Measurements from ENCODE around the gene RFX4. TPM values are rescaled to one million over a fixed set of nuclear protein-coding genes. Genes with fewer than 3 reads are reported as not detected.

RFX4 gene
- total RNA-seq, 4 donors from 2014 or later = not detected

DNA sequence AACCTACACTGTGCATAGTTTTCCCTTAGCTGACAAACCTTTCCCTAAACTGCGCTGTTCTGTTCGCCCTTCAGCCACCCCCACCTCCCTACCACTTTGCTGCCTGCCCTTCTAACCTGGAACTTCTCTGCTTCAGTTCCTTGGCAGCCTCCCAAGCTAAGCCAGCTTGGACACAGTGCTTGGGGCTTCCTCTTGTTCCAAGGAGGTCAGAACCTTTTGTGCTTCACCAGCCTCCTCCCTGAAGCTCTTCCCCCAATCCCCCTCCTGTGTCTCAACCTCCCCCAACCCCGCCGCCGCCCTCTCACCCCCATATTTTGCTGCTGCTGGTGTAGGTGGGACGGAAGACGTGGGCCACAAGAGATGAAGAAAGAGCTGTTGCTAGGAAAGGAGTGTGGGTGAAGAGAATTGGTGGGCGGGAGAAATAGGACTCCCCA is 183.6 kb downstream of the RFX4 start:
- 69 to 100% methylated on average over 1 to 8 of the region's 8 CpGs for WGBS, 2 donors (ENCODE audit: low coverage in 1 of 2)
- no peak overlapping the region for H3K4me3 ChIP-seq
- H3K4me1 ChIP-seq = peaks cover 0 to 4% (median 0%) of the 10 kb centered on the region in 4 donors
- TF ChIP-seq EP300 (IDR thresholded peaks at IDR 0.05; ENCODE audit: low read depth) (no peak), POLR2AphosphoS5 (IDR thresholded peaks at IDR 0.05) (no peak), POLR2A (IDR thresholded peaks at IDR 0.05) (no peak)
- TF ChIP-seq, protein P1, sequence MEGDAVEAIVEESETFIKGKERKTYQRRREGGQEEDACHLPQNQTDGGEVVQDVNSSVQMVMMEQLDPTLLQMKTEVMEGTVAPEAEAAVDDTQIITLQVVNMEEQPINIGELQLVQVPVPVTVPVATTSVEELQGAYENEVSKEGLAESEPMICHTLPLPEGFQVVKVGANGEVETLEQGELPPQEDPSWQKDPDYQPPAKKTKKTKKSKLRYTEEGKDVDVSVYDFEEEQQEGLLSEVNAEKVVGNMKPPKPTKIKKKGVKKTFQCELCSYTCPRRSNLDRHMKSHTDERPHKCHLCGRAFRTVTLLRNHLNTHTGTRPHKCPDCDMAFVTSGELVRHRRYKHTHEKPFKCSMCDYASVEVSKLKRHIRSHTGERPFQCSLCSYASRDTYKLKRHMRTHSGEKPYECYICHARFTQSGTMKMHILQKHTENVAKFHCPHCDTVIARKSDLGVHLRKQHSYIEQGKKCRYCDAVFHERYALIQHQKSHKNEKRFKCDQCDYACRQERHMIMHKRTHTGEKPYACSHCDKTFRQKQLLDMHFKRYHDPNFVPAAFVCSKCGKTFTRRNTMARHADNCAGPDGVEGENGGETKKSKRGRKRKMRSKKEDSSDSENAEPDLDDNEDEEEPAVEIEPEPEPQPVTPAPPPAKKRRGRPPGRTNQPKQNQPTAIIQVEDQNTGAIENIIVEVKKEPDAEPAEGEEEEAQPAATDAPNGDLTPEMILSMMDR (IDR thresholded peaks at IDR 0.05) = no peak
- no peaks in the 10 kb centered on the region for H3K36me3 ChIP-seq
- H3K9me3 ChIP-seq = no peaks in the 10 kb centered on the region
- in situ Hi-C loops (cut with MboI; ENCODE audit: low pct_ligation_motif_present in 1 of 4, low pct_unique_long_range_greater_than_20kb in 1 of 4, low sequenced_read_pairs in 3 of 4) (no loop called here), intact Hi-C loops (cut with DNase I; ENCODE audit: low total_unique reads) (no loop called here)
- no peaks in the 10 kb centered on the region for H3K27me3 ChIP-seq
- DNase-seq = no peak
- no peak overlapping the region for H3K27ac ChIP-seq

DNA sequence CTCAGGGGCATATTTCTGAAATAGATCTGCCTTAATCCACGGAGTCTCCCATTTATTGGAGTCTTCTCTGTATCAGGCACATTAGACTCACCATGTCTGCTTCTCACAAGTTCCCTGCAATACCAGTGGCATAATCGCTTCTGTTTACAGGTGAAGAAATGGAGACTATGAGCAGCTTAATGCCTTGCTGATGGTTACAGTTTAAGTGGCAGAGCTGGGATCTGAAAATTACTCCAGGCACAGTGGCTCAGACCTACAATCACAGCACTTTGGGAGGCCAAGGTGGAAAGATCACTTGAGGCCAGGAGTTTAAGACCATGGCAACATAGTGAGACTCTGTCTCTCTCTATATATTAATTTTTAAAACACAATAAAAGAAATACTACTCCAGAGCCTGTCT is 184.4 kb downstream of the RFX4 start:
- 74% methylated on average over 2 of the region's 2 CpGs; no CpG with 5 or more reads in 1 of the 2 donors for WGBS, 2 donors (ENCODE audit: low coverage in 1 of 2)
- H3K27ac ChIP-seq = no peak overlapping the region

DNA sequence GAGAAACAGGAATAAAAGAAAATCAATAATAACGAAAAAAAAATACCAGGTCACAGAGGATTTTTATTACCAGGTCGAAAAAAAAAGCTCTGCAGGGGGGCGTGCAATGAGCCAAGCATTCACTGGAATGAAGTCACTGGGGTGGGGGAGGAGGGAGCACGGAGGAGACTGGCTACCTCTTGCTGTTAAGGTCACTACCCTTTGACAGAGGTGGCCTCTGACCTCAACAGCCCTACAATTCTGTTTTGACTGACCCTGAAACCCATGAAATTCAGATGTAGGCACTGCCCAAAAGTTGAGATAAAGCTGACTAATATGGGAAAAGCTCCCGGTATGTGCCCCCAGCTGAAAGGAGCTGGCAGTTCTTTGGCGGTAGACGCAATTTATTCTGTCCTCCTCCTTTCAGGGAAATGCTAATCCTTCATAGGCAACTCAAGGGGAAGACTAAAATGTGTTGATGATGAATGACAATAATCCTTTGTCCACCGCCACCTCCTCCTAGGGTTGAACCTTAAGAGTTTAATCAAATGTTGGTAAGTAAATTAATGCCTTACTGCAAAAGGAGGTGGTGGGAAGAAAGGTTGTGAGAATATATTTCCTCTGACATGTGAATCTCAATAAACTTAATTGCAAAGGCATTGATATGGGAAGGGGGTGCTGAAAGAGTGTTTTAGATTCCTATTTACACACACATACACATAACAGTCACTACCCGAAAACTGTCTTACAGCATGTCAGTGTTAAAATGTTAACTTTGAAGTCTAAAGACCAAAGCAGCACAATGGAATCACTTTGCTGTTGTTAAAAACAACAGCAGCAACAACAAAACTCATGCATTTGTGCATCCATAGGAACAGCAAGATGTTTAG is 185.4 kb downstream of the RFX4 start:
- Histone ChIP-seq H3K36me3 (no peaks in the 10 kb centered on the region), H3K9me3 (no peaks in the 10 kb centered on the region), H3K27me3 (no peaks in the 10 kb centered on the region), H3K27ac (no peak overlapping the region), H3K4me1 (peaks cover 0 to 11% (median 0%) of the 10 kb centered on the region in 4 donors), H3K4me3 (no peak overlapping the region)
- TF ChIP-seq EP300 (IDR thresholded peaks at IDR 0.05; ENCODE audit: low read depth) (no peak), POLR2A (IDR thresholded peaks at IDR 0.05) (no peak), POLR2AphosphoS5 (IDR thresholded peaks at IDR 0.05) (no peak)
- TF ChIP-seq, protein P1 (IDR thresholded peaks at IDR 0.05) = no peak
- no peak for DNase-seq
- intact Hi-C loops (cut with DNase I; ENCODE audit: low total_unique reads) (no loop called here), in situ Hi-C loops (cut with MboI; ENCODE audit: low pct_ligation_motif_present in 1 of 4, low pct_unique_long_range_greater_than_20kb in 1 of 4, low sequenced_read_pairs in 3 of 4) (no loop called here)
- WGBS, 2 donors (ENCODE audit: low coverage in 1 of 2) = 55 to 68% methylated on average over 6 to 9 of the region's 9 CpGs

More for the DNA sequence above, 184.4 kb downstream of the RFX4 start:
- no peak overlapping the region for H3K4me3 ChIP-seq
- DNase-seq = no peak
- TF ChIP-seq EP300 (IDR thresholded peaks at IDR 0.05; ENCODE audit: low read depth) = no peak
- no peak for TF ChIP-seq POLR2A (IDR thresholded peaks at IDR 0.05)
- no peak for TF ChIP-seq POLR2AphosphoS5 (IDR thresholded peaks at IDR 0.05)
- TF ChIP-seq, protein P1 (IDR thresholded peaks at IDR 0.05) = no peak
- in situ Hi-C loops (cut with MboI; ENCODE audit: low pct_ligation_motif_present in 1 of 4, low pct_unique_long_range_greater_than_20kb in 1 of 4, low sequenced_read_pairs in 3 of 4) = no loop called here
- H3K4me1 ChIP-seq = peaks cover 0 to 11% (median 0%) of the 10 kb centered on the region in 4 donors
- intact Hi-C loops (cut with DNase I; ENCODE audit: low total_unique reads) = no loop called here
- H3K27me3 ChIP-seq = no peaks in the 10 kb centered on the region
- H3K9me3 ChIP-seq = no peaks in the 10 kb centered on the region
- H3K36me3 ChIP-seq = no peaks in the 10 kb centered on the region

DNA sequence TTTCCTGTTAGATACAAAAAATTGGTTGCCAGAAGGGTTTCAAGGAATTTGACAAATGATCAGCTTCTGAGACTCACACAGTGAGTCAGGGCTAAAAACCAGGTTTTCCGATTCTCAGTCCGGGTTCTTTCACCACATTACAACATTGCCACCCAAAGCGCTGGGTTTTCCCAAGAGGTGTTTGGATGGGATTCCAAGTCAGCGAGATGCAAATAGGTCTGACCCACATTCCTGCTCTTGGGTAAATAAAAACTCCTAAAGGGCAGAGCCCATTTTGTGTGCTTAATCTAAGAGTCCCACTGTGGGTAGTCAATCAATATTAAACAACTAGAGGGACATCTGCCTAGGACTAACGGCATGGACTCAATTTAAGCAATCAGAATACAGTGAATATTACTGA is 186.3 kb downstream of the RFX4 start:
- H3K27ac ChIP-seq = no peak overlapping the region
- no peak overlapping the region for H3K4me3 ChIP-seq
- intact Hi-C loops (cut with DNase I; ENCODE audit: low total_unique reads) (no loop called here), in situ Hi-C loops (cut with MboI; ENCODE audit: low pct_ligation_motif_present in 1 of 4, low pct_unique_long_range_greater_than_20kb in 1 of 4, low sequenced_read_pairs in 3 of 4) (no loop called here)
- TF ChIP-seq POLR2A (IDR thresholded peaks at IDR 0.05) = no peak
- TF ChIP-seq, protein P1 (IDR thresholded peaks at IDR 0.05) = no peak
- TF ChIP-seq EP300 (IDR thresholded peaks at IDR 0.05; ENCODE audit: low read depth) = no peak
- no peak for TF ChIP-seq POLR2AphosphoS5 (IDR thresholded peaks at IDR 0.05)
- no peak for DNase-seq
- peaks cover 0 to 17% (median 2%) of the 10 kb centered on the region in 4 donors for H3K4me1 ChIP-seq
- no peaks in the 10 kb centered on the region for H3K27me3 ChIP-seq
- WGBS, 2 donors (ENCODE audit: low coverage in 1 of 2) = 76 to 89% methylated on average over 4 to 5 of the region's 5 CpGs
- H3K36me3 ChIP-seq = no peaks in the 10 kb centered on the region
- H3K9me3 ChIP-seq = no peaks in the 10 kb centered on the region
